ENCODE results near the gene OLFML1. TPM values are rescaled to one million over a fixed set of nuclear protein-coding genes. Genes with fewer than 3 reads are reported as not detected.

The OLFML1 gene
- total RNA-seq = 10 to 100 TPM in 3 of 4 donors, 1 to 10 TPM in 1; 7.2 to 16.9 (median 13.6) TPM
- 6.9 TPM for polyA plus RNA-seq
- long read RNA-seq, donor 1, transcript OLFML1-201 (3 exons, 2,792 nt) = major isoform, 10 of 17 reads
- long read RNA-seq, donor 1, partial matches to known transcripts = 2 of 17 reads
- long read RNA-seq, donor 1, other reads (novel, unspliced or antisense) = 1 of 17 reads
- long read RNA-seq, donor 2, transcript OLFML1-201 (3 exons, 2,792 nt) = major isoform, 9 of 12 reads
- long read RNA-seq, donor 2, partial matches to known transcripts = 0 of 12 reads
- long read RNA-seq, donor 2, other reads (novel, unspliced or antisense) = 0 of 12 reads
- long read RNA-seq, donor 3, transcript OLFML1-204 (4 exons, 1,620 nt) = minor isoform, 5 of 24 reads
- long read RNA-seq, donor 3, transcript OLFML1-201 (3 exons, 2,792 nt) = major isoform, 18 of 24 reads
- long read RNA-seq, donor 3, partial matches to known transcripts = 1 of 24 reads
- long read RNA-seq, donor 3, other reads (novel, unspliced or antisense) = 0 of 24 reads
- long read RNA-seq, donor 4, transcript OLFML1-201 (3 exons, 2,792 nt) = major isoform, 7 of 8 reads
- long read RNA-seq, donor 4, partial matches to known transcripts = 0 of 8 reads
- long read RNA-seq, donor 4, other reads (novel, unspliced or antisense) = 1 of 8 reads

DNA sequence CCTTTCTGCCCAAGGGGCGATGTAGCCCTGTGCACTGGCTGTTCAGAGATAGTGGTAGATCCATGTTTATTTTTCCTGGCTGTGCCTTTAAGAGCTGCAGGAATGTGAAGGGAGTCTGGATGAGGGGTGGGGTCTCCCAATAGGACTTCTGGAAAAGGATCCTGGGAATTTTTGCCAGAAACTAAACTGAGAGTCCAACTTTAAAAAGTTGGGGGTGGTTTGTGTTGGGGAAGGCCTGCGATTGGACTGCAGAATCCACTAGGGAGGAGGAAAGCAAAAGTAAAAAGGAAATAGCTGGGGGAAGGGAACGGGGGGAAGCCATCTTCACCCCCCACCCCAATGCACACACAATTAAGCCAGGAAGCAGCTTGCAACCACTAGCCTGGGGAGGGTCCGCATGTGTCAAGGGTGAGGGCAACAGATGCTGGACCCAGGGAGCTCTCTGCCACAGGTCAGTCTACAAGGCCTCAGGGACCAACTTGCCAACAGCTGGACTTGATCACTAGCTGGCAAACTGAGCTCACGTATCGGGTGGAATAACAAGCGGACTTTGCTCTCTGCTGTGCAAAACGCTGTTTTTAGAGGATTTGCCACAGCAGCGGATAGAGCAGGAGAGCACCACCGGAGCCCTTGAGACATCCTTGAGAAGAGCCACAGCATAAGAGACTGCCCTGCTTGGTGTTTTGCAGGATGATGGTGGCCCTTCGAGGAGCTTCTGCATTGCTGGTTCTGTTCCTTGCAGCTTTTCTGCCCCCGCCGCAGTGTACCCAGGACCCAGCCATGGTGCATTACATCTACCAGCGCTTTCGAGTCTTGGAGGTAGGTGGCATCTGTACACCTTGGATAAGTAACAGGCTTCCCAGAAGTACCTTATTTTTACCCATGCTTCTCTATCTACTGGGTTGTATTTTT, at the start of gene OLFML1:
TSS of gene OLFML1 (plus strand) at position 321 of the 912 bp plus-strand sequence. CDS start at position 691, 370 bp downstream.
- Histone ChIP-seq H3K27ac (ENCODE audit: low read length) (peak within 1 kb of the TSS; percentile 54), H3K27me3 (ENCODE audit: control insufficient read depth, insufficient read depth) (no peaks in the 10 kb centered on the region), H3K9me3 (ENCODE audit: control insufficient read depth, low read length) (no peaks in the 10 kb centered on the region), H3K4me1 (ENCODE audit: control insufficient read depth, insufficient read depth, low read length) (no peaks in the 10 kb centered on the region), H3K4me3 (ENCODE audit: low read length) (peak within 1 kb of the TSS; percentile 50)
- ATAC-seq (peak; percentile 70 to 86), DNase-seq (peak in 2 of 3 donors; percentile 38 to 72)
- intact Hi-C loops (cut with DNase I) = no loop called here
- WGBS = 53% methylated on average over 15 of the region's 15 CpGs

DNA sequence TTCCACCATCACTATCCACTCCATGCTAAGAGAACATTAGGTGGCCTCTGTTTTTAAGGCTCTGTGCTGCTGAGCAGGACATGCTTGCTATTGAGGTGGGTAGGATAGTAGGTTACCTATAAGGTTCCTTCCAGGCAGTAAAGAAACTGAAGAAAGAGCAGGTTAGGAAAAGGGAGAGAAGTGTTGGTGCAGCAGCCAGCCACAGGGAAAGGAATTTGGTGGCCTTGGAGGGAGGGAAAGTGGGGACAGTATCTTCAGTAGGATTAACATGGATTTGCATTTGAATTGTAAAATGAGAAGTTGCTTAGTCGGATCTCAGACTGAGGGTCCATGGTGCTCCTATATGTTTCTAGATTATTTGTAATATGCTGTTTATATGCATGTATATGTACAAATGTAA, 49.2 kb upstream of the OLFML1 start:
- WGBS = 94% methylated on average over 1 of the region's 1 CpG
- no peak for ATAC-seq
- H3K4me3 ChIP-seq (ENCODE audit: low read length) = no peak overlapping the region
- intact Hi-C loops (cut with DNase I) = loop anchor here in 1 of 4 donors (5.0 kb wide), 1 partner anchor 339 kb away; no protein-coding TSS in a partner anchor
- DNase-seq = no peak
- H3K27me3 ChIP-seq (ENCODE audit: control insufficient read depth, insufficient read depth) = no peaks in the 10 kb centered on the region
- no peaks in the 10 kb centered on the region for H3K4me1 ChIP-seq (ENCODE audit: control insufficient read depth, insufficient read depth, low read length)
- no peaks in the 10 kb centered on the region for H3K9me3 ChIP-seq (ENCODE audit: control insufficient read depth, low read length)
- no peak overlapping the region for H3K27ac ChIP-seq (ENCODE audit: low read length)

DNA sequence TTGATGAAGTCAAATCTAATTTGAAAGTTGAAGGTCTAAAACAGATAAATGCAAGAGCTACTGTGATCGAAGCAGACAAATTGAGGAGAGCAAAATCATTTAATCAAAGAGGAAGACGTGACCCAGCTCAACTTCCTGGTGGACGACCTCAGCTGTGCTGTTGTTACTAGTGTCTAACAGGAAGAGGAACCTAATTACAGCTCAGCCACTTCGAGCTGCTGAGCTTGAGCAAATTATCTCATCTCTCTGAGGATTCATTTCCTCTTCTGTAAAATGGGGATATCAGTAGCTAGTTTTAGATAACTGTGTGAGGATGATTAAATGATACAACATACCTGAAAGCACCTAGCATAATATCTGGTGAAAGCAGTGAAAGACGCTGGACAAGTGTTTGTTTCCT, 48.6 kb upstream of the OLFML1 start:
- H3K27ac ChIP-seq (ENCODE audit: low read length) = no peak overlapping the region
- intact Hi-C loops (cut with DNase I) = loop anchor here in 1 of 4 donors (5.0 kb wide), 1 partner anchor 339 kb away; no protein-coding TSS in a partner anchor
- no peaks in the 10 kb centered on the region for H3K27me3 ChIP-seq (ENCODE audit: control insufficient read depth, insufficient read depth)
- no peak overlapping the region for H3K4me3 ChIP-seq (ENCODE audit: low read length)
- no peaks in the 10 kb centered on the region for H3K4me1 ChIP-seq (ENCODE audit: control insufficient read depth, insufficient read depth, low read length)
- no peak for DNase-seq
- WGBS = 37% methylated on average over 5 of the region's 5 CpGs
- ATAC-seq = peak; percentile 43 to 61
- no peaks in the 10 kb centered on the region for H3K9me3 ChIP-seq (ENCODE audit: control insufficient read depth, low read length)

DNA sequence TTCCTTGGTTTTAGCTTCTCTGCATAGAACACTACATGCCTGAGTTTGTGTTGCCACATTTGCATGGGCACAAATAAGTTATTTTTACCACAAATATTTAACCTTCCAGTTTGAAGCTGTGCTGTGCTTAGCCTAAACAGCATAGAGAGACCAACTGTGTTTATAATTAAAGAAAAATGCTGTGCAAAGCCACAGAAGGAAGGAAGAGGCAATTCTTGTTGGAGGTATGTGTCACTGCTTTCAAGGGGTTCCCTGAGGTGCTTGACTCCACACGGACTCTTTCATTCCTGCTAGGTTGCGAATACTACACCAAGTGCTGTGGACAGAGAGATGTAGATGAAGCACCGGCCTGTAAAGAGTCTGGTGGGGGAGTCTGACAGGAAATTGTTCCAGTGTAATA, 47.6 kb upstream of the OLFML1 start:
- Histone ChIP-seq H3K27me3 (ENCODE audit: control insufficient read depth, insufficient read depth) (no peaks in the 10 kb centered on the region), H3K4me3 (ENCODE audit: low read length) (no peak overlapping the region), H3K27ac (ENCODE audit: low read length) (no peak overlapping the region), H3K4me1 (ENCODE audit: control insufficient read depth, insufficient read depth, low read length) (no peaks in the 10 kb centered on the region), H3K9me3 (ENCODE audit: control insufficient read depth, low read length) (no peaks in the 10 kb centered on the region)
- no peak for ATAC-seq
- no peak for DNase-seq
- WGBS = 87% methylated on average over 3 of the region's 3 CpGs
- intact Hi-C loops (cut with DNase I) = loop anchor here in 1 of 4 donors (5.0 kb wide), 1 partner anchor 340 kb away; no protein-coding TSS in a partner anchor

DNA sequence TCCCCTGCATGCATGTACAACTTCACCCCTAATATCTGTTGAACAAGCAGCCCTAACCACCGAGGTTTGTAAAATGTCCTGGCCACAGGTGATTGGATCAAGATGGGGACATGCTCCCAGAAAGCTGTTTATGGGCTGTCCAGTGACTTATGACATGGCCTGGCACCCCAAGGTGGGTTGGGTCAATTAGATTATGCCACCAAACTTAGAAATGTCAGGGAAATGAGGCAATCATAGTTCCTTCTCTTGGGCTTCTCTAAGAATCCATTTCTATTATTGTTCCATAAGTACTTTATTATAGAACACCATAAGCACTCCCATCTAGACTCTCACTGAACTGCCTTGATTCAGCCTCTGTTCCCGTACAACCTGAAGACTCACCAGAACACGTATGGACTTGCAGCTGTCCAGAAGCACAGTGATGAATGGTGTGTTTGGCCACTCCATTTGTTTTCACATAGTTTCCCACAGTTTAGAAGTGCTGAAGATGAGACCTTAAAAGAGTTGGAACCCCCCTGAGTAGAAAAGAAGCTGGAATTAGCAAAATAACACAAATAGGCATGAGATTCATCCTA, 45.5 kb upstream of the OLFML1 start:
- no peak overlapping the region for H3K27ac ChIP-seq (ENCODE audit: low read length)
- no peaks in the 10 kb centered on the region for H3K4me1 ChIP-seq (ENCODE audit: control insufficient read depth, insufficient read depth, low read length)
- intact Hi-C loops (cut with DNase I) = loop anchor here in 2 of 4 donors (5.0 kb wide), 1 partner anchor 343 kb away; no protein-coding TSS in a partner anchor
- no peak for DNase-seq
- no peaks in the 10 kb centered on the region for H3K27me3 ChIP-seq (ENCODE audit: control insufficient read depth, insufficient read depth)
- WGBS = 88% methylated on average over 3 of the region's 3 CpGs
- no peaks in the 10 kb centered on the region for H3K9me3 ChIP-seq (ENCODE audit: control insufficient read depth, low read length)
- H3K4me3 ChIP-seq (ENCODE audit: low read length) = no peak overlapping the region
- ATAC-seq = no peak

DNA sequence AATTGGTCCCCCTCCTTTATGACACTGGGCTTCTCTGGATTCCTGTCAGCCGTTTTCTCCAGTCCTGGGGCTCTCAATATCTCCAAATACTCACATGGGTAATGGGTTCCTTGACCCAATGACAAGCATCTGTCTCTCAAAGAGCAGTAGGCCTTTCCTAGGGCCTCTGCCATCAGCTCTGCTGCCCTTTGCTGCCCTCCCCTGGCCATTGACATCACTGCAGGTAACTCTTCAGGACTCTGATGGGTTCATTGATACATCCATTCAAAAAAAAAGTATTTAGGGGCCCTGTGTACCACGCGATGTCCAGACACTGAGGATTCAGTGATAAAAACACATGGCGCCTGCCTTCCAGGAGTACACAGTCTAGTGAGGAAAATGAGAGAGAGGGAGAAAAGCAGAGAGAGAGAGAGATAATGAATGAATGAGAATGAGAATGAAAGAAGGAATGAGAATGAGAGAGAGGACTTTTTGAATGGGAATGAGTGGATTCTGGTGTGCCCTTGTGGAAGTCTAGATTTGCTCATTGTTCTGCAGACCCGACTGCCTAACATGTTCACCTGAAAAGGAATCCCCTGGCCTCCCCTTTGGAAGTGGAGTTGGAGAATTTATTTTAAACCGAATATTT, 42.6 kb upstream of the OLFML1 start:
- peak; percentile 58 to 71 for ATAC-seq
- 34% methylated on average over 6 of the region's 6 CpGs for WGBS
- intact Hi-C loops (cut with DNase I) = loop anchor here in 1 of 4 donors (5.0 kb wide), 1 partner anchor 345 kb away; no protein-coding TSS in a partner anchor
- no peaks in the 10 kb centered on the region for H3K9me3 ChIP-seq (ENCODE audit: control insufficient read depth, low read length)
- H3K27ac ChIP-seq (ENCODE audit: low read length) = no peak overlapping the region
- H3K4me3 ChIP-seq (ENCODE audit: low read length) = no peak overlapping the region
- no peaks in the 10 kb centered on the region for H3K4me1 ChIP-seq (ENCODE audit: control insufficient read depth, insufficient read depth, low read length)
- no peaks in the 10 kb centered on the region for H3K27me3 ChIP-seq (ENCODE audit: control insufficient read depth, insufficient read depth)
- DNase-seq = peak; percentile 65 to 90 (median 81)

DNA sequence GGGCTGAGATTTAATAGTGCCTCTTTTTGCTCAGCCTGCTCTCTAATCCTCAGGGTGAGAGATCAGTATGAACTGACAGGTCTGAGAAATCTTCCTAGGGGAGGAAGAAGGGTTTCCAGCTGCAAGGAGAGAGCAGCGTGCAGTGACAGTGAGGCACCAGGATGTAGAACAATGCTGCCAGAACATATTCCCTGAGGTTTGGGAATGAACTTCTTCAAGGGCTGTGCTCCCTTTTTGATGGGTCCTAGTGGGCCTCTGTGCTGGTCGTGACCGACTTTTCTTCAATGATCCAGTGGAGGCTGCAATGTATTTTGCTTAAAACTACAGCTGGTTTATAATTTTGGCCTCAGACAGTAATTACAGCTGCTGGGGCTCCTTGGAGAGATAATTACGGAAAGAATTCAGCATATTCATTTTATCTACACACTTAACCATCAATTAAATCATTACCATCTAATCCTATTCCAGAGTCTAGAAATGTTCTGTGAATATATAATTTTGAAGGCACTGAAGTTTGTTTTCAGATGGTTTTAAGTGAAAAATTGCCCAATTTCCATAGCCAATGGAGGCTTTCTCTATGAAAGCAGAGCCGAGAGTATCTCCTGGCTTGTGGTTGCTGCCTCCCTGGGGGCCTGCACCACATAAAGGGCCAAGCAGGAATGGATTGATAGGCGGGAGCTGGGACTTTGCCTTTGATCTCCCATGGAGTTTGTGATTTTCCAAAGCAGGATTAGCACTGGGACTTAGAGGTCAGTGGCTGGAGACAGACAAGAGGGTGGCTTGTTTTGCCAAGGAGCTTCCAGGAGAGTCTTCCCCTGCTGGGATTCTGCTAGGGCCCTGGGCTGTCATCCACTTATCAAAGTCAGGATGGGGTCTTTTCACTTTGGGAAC, 41.0 kb upstream of the OLFML1 start:
- DNase-seq (peak in 2 of 3 donors; percentile 59 to 65), ATAC-seq (no peak)
- no peaks in the 10 kb centered on the region for H3K27me3 ChIP-seq (ENCODE audit: control insufficient read depth, insufficient read depth)
- no peaks in the 10 kb centered on the region for H3K4me1 ChIP-seq (ENCODE audit: control insufficient read depth, insufficient read depth, low read length)
- no peak overlapping the region for H3K4me3 ChIP-seq (ENCODE audit: low read length)
- H3K27ac ChIP-seq (ENCODE audit: low read length) = no peak overlapping the region
- no peaks in the 10 kb centered on the region for H3K9me3 ChIP-seq (ENCODE audit: control insufficient read depth, low read length)
- intact Hi-C loops (cut with DNase I) = loop anchor here in 1 of 4 donors (5.0 kb wide), 1 partner anchor 347 kb away; no protein-coding TSS in a partner anchor
- 61% methylated on average over 6 of the region's 6 CpGs for WGBS

DNA sequence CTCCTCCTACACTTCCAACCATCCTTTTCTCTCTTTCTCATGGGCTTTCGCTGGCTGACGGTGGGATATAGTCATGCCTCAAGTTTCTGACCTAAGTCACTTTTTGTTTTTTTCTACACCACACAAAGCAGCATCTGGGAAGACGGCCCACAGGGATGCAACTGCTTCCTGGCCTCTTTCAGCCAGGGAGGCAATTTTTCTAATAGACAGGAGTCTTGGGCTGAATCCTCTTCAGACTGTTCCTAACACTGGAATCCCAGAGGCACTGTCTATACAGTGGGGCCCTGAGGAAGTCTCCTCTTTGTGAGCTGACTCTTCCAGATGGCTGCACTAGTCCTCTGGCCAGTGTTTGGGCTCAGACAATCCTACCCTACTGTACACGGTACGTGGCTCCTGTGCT, 39.7 kb upstream of the OLFML1 start:
- 59% methylated on average over 5 of the region's 5 CpGs for WGBS
- Histone ChIP-seq H3K27ac (ENCODE audit: low read length) (no peak overlapping the region), H3K27me3 (ENCODE audit: control insufficient read depth, insufficient read depth) (no peaks in the 10 kb centered on the region), H3K4me3 (ENCODE audit: low read length) (no peak overlapping the region), H3K4me1 (ENCODE audit: control insufficient read depth, insufficient read depth, low read length) (no peaks in the 10 kb centered on the region), H3K9me3 (ENCODE audit: control insufficient read depth, low read length) (no peaks in the 10 kb centered on the region)
- DNase-seq = no peak
- ATAC-seq = no peak
- intact Hi-C loops (cut with DNase I) = no loop called here

DNA sequence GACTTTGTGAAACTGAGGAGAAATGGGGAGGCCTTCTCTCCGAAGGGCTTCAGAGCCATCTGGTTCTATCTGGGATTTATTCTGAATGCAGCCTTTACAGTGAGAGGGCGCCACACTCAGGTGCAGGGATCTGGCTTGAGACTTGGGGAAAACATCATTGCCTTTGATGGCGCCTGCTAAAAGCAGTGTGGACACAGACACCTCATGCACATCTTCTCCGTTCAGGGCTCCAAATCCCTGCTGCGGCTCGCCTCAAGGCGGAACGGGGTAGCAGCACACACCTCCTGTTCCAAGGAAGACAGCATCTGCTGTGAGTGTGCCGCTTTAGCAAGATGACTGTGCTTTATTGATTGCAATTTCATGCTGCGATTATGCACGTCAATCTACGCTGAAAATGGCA, 37.1 kb upstream of the OLFML1 start:
- Histone ChIP-seq H3K4me1 (ENCODE audit: control insufficient read depth, insufficient read depth, low read length) (no peaks in the 10 kb centered on the region), H3K27ac (ENCODE audit: low read length) (no peak overlapping the region), H3K27me3 (ENCODE audit: control insufficient read depth, insufficient read depth) (no peaks in the 10 kb centered on the region), H3K4me3 (ENCODE audit: low read length) (no peak overlapping the region), H3K9me3 (ENCODE audit: control insufficient read depth, low read length) (no peaks in the 10 kb centered on the region)
- intact Hi-C loops (cut with DNase I) = no loop called here
- no peak for ATAC-seq
- no peak for DNase-seq
- 97% methylated on average over 12 of the region's 12 CpGs for WGBS
